IPS-NIHi7 (cell line): Measurements from ENCODE around the gene PAX3.

Source experiments
- DNase-seq: peaks from one replicate; pipeline ENCODE4 v3.0.0; 2012; ENCODE audit warnings: mixed read lengths; ENCODE audit errors: extremely low spot score

PAX3 gene

GRCh38 chr2:222298311-222299150 lies at the start of gene PAX3:
TSS of gene PAX3 (minus strand) at chr2:222298998. CDS start at chr2:222298615, 383 bp downstream.
- no peak for DNase-seq

- no peak for DNase-seq
These were observed 42.5 kb upstream of the PAX3 start for GRCh38 chr2:222341331-222341730.

GRCh38 chr2:222338374-222338773 lies 39.6 kb upstream of the PAX3 start:
- DNase-seq: no peak

- DNase-seq: no peak
These were observed 38.1 kb upstream of the PAX3 start for GRCh38 chr2:222336931-222337330.

GRCh38 chr2:222336442-222336841 lies 37.6 kb upstream of the PAX3 start:
- DNase-seq: no peak

- DNase-seq: no peak
These were observed 36.1 kb upstream of the PAX3 start for GRCh38 chr2:222334914-222335313.

GRCh38 chr2:222333397-222333796 lies 34.6 kb upstream of the PAX3 start:
- no peak for DNase-seq

GRCh38 chr2:222332116-222332515 lies 33.3 kb upstream of the PAX3 start:
- DNase-seq: no peak

- DNase-seq: no peak
These were observed 32.1 kb upstream of the PAX3 start for GRCh38 chr2:222330910-222331309.

- no peak for DNase-seq
These were observed 23.4 kb upstream of the PAX3 start for GRCh38 chr2:222322236-222322635.

- DNase-seq: peak; percentile 18
These were observed 21.9 kb upstream of the PAX3 start for GRCh38 chr2:222320436-222321395.

- DNase-seq: peak; percentile 57
These were observed 21.0 kb upstream of the PAX3 start for GRCh38 chr2:222319586-222320435.

- no peak for DNase-seq
These were observed 20.2 kb upstream of the PAX3 start for GRCh38 chr2:222318712-222319585.

- DNase-seq: peak; percentile 71
These were observed 19.4 kb upstream of the PAX3 start for GRCh38 chr2:222318026-222318711.

- no peak for DNase-seq
These were observed 16.8 kb upstream of the PAX3 start for GRCh38 chr2:222315443-222316121.

GRCh38 chr2:222313816-222314215 lies 15.0 kb upstream of the PAX3 start:
- DNase-seq: no peak

GRCh38 chr2:222311978-222312738 lies 13.4 kb upstream of the PAX3 start:
- no peak for DNase-seq

GRCh38 chr2:222311319-222311977 lies 12.7 kb upstream of the PAX3 start:
- no peak for DNase-seq
